HEK293 (cell line): Measurements from ENCODE around the gene EPB41L2.

Source experiments
- CTCF ChIP-seq: fragments of 450-650 bp; formaldehyde crosslinking; IDR thresholded peaks from 2 replicates; pipeline ENCODE4 v1.5.1; 2016; ENCODE audit warnings: missing biosample characterization, missing genetic modification characterization
- ZBTB1 ChIP-seq: fragments of 450-650 bp; formaldehyde crosslinking; IDR thresholded peaks from 2 replicates; pipeline ENCODE4 v1.5.1; 2016; ENCODE audit warnings: missing biosample characterization, missing genetic modification characterization
- ZBTB20 ChIP-seq: fragments of 450-650 bp; formaldehyde crosslinking; IDR thresholded peaks from 2 replicates; pipeline ENCODE4 v1.5.1; 2016; ENCODE audit warnings: missing biosample characterization, missing genetic modification characterization
- ZBTB26 ChIP-seq: fragments of 450-650 bp; formaldehyde crosslinking; optimal IDR thresholded peaks from 2 replicates; pipeline ENCODE3; 2016; ENCODE audit warnings: missing biosample characterization, mild to moderate bottlenecking, missing genetic modification characterization
- ZBTB7A ChIP-seq: fragments of 450-650 bp; formaldehyde crosslinking; IDR thresholded peaks from 2 replicates; pipeline ENCODE4 v1.5.1; 2016; ENCODE audit warnings: low read depth, missing biosample characterization, missing genetic modification characterization
- ZNF221 ChIP-seq: fragments of 450-650 bp; formaldehyde crosslinking; IDR thresholded peaks from 2 replicates; pipeline ENCODE4 v1.5.1; 2017; ENCODE audit warnings: missing biosample characterization, missing genetic modification characterization, borderline replicate concordance

- no peak for TF ChIP-seq ZBTB26 (tag by site-specific recombination)
- TF ChIP-seq CTCF (tag by site-specific recombination) = no peak
- no peak for TF ChIP-seq ZNF221 (tag by site-specific recombination)
- TF ChIP-seq ZBTB20 = no peak
- no peak for TF ChIP-seq ZBTB7A
- TF ChIP-seq ZBTB1 (tag by site-specific recombination) = no peak
These were observed 98.8 kb downstream of the EPB41L2 start for GRCh38 chr6:130964289-130964688.
